ENCODE measurements around the gene CIAO2A. TPM values are rescaled to one million over a fixed set of nuclear protein-coding genes. Genes with fewer than 3 reads are reported as not detected.

CIAO2A gene
- total RNA-seq, 2 experiments from 2014 or later = 78.7 to 84.7 TPM

GRCh38 chr15:64099379-64099778 lies 5.7 kb upstream of the CIAO2A start:
- BruUV-seq (replicated peaks) = no TSS peak
- Histone ChIP-seq H3K4me2 (ENCODE audit: low read length) (no peak overlapping the region), H3K4me3 (ENCODE audit: low read depth, low read length, poor library complexity, severe bottlenecking) (no peak overlapping the region), H2AFZ (ENCODE audit: low read length) (no peak overlapping the region), H3K9me3 (ENCODE audit: low read length) (no peaks in the 10 kb centered on the region), H3K27ac (ENCODE audit: low read depth, low read length, poor library complexity, severe bottlenecking) (no peak overlapping the region), H4K20me1 (ENCODE audit: insufficient read depth, low read length) (peaks cover 25% of the 10 kb centered on the region), H3K4me1 (ENCODE audit: insufficient read depth, low read length, poor library complexity, severe bottlenecking) (peaks cover 36% of the 10 kb centered on the region), H3K36me3 (ENCODE audit: insufficient read depth, low read length) (peaks cover 35% of the 10 kb centered on the region), H3K9me2 (ENCODE audit: insufficient read depth, low read length) (0 out of 2 replicates have a peak, but pooled peaks cover 3% of the 10 kb centered on the region), H3K79me2 (ENCODE audit: insufficient read depth, low read depth, low read length) (peaks cover 92% of the 10 kb centered on the region)
- TF ChIP-seq EZH2phosphoT487 (IDR thresholded peaks at IDR 0.05; ENCODE audit: borderline replicate concordance, low read depth, low read length) (no peak), CTCF (conservative IDR thresholded peaks at IDR 0.05; ENCODE audit: low read length) (no peak)
- intact Hi-C loops (cut with micrococcal nuclease; ENCODE audit: unreplicated experiment) = loop anchor here (10.0 kb wide), 1 partner anchor 625 kb away; no protein-coding TSS in a partner anchor
- no peak for DNase-seq (ENCODE audit: low spot score)
- ChIA-PET POLR2A (interaction anchor here (0.9 kb wide), 1 partner anchor 64 kb away, joined by 3 read pairs; no protein-coding TSS in a partner anchor), CTCF (ENCODE audit: unreplicated experiment) (no interaction called here)

GRCh38 chr15:64096668-64097384 lies 3.2 kb upstream of the CIAO2A start:
- POLR2A ChIA-PET = interaction anchor here (0.7 to 1.5 kb wide), 4 partner anchors 10 to 245 kb away, joined by 3 to 8 read pairs (median 6); no protein-coding TSS in a partner anchor
- 0 out of 2 replicates have a peak, but pooled peaks cover 3% of the 10 kb centered on the region for H3K9me2 ChIP-seq (ENCODE audit: insufficient read depth, low read length)
- H3K79me2 ChIP-seq (ENCODE audit: insufficient read depth, low read depth, low read length) = peaks cover 86% of the 10 kb centered on the region
- H3K9me3 ChIP-seq (ENCODE audit: low read length) = no peaks in the 10 kb centered on the region
- peaks cover 31% of the 10 kb centered on the region for H4K20me1 ChIP-seq (ENCODE audit: insufficient read depth, low read length)
- intact Hi-C loops (cut with micrococcal nuclease; ENCODE audit: unreplicated experiment) = loop anchor here (10.0 kb wide), 1 partner anchor 622 kb away; no protein-coding TSS in a partner anchor
- peaks cover 47% of the 10 kb centered on the region for H3K4me1 ChIP-seq (ENCODE audit: insufficient read depth, low read length, poor library complexity, severe bottlenecking)
- TF ChIP-seq EZH2phosphoT487 (IDR thresholded peaks at IDR 0.05; ENCODE audit: borderline replicate concordance, low read depth, low read length) (no peak), CTCF (conservative IDR thresholded peaks at IDR 0.05; ENCODE audit: low read length) (peak; percentile 58)
- H2AFZ ChIP-seq (ENCODE audit: low read length) = no peak overlapping the region
- peak overlapping the region; percentile 85 for H3K4me3 ChIP-seq (ENCODE audit: low read depth, low read length, poor library complexity, severe bottlenecking)
- H3K27ac ChIP-seq (ENCODE audit: low read depth, low read length, poor library complexity, severe bottlenecking) = peak overlapping the region; percentile 49
- peak overlapping the region; percentile 82 for H3K4me2 ChIP-seq (ENCODE audit: low read length)
- H3K36me3 ChIP-seq (ENCODE audit: insufficient read depth, low read length) = peaks cover 24% of the 10 kb centered on the region
- DNase-seq (ENCODE audit: low spot score) = peak; percentile 47
- CTCF ChIA-PET (ENCODE audit: unreplicated experiment) = interaction anchor here (1.1 kb wide), 1 partner anchor 56 kb away, joined by 4 read pairs; no protein-coding TSS in a partner anchor
- BruUV-seq (replicated peaks) = no TSS peak
